OCI-LY3 (cell line): ENCODE data around the gene PELI1.

Experiments used
- H2AFZ ChIP-seq: fragments of 200-600, 300-600 bp; shearing (Covaris generic); 2 replicates; pipeline ENCODE4 v1.6.0; 2014; ENCODE audit warnings: antibody characterized with exemption, low read depth, low read length
- H3K27ac ChIP-seq: fragments of 200-600, 300-600 bp; sonication (generic); 2 replicates; pipeline ENCODE4 v1.5.1; 2014; ENCODE audit warnings: mild to moderate bottlenecking, low read length, moderate library complexity, mixed read lengths
- H3K27me3 ChIP-seq: fragments of 200-600, 300-600 bp; sonication (generic); 2 replicates; pipeline ENCODE4 v1.6.1; 2014; ENCODE audit warnings: low read depth, low read length, mixed read lengths
- H3K36me3 ChIP-seq: fragments of 200-600, 300-600 bp; sonication (generic); replicated peaks from 2 replicates; pipeline ENCODE3; 2014; ENCODE audit warnings: low read depth, low read length, mixed read lengths
- H3K4me1 ChIP-seq: fragments of 300-600, 200-600 bp; sonication (generic); 2 replicates; pipeline ENCODE4 v1.6.1; 2014; ENCODE audit warnings: low read length, mixed read lengths
- H3K4me2 ChIP-seq: fragments of 200-600, 300-600 bp; sonication (generic); 2 replicates; pipeline ENCODE4 v1.6.1; 2014; ENCODE audit warnings: low read length, mixed read lengths
- H3K4me3 ChIP-seq: fragments of 300-600, 200-600 bp; sonication (generic); 2 replicates; pipeline ENCODE4 v1.5.1; 2014; ENCODE audit warnings: antibody characterized with exemption, mild to moderate bottlenecking, low read length, moderate library complexity
- H3K79me2 ChIP-seq: fragments of 300-600, 200-600 bp; shearing (Covaris generic); 2 replicates; pipeline ENCODE4 v1.6.1; 2014; ENCODE audit warnings: mild to moderate bottlenecking, low read length, mixed read lengths
- H3K9ac ChIP-seq: fragments of 300-600, 200-600 bp; shearing (Covaris generic); 2 replicates; pipeline ENCODE4 v1.6.0; 2014; ENCODE audit warnings: mild to moderate bottlenecking, low read length, moderate library complexity
- H3K9me3 ChIP-seq: fragments of 200-600, 300-600 bp; shearing (Covaris generic); 2 replicates; pipeline ENCODE4 v1.6.1; 2014; ENCODE audit warnings: low read length, mixed read lengths; ENCODE audit not compliant: insufficient read depth
- H4K20me1 ChIP-seq: fragments of 200-600, 300-600 bp; sonication (generic); 2 replicates; pipeline ENCODE4 v1.6.1; 2016; ENCODE audit warnings: low read length, mixed read lengths; ENCODE audit not compliant: insufficient read depth
- EZH2phosphoT487 ChIP-seq: fragments of 200-600 bp; shearing (Covaris generic); IDR thresholded peaks from 2 replicates; pipeline ENCODE4 v1.6.1; 2018; ENCODE audit warnings: antibody characterized with exemption, mixed run types, low read depth
- TF ChIP-seq, protein P1 (sequence below): fragments of 200-600, 300-600 bp; sonication (generic); IDR thresholded peaks from 2 replicates; pipeline ENCODE4 v1.5.1; 2014; ENCODE audit warnings: antibody characterized with exemption, low read length, low read depth

PELI1 gene

DNA sequence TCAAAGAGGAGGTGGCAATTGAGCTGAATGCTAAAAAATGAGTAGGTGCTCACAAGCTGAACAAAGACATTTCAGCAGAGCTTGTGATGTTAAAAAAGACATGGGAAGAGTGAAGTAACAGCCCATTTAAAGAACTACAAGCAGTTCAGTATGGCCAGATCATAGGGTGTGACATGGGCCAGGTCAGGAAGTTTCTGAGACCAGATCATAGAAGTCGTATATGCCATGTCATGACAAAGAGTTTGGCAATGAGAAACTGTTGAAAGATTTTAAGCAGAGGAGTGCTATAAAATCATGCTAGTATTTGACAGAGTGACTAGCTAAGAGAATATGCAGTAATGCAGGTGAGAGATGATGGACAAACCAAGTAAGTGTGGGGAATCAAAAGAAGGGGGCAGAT is 7.3 kb upstream of the PELI1 start:
- Histone ChIP-seq H3K27ac (no peak overlapping the region), H3K4me1 (no peaks in the 10 kb centered on the region), H3K4me3 (no peak overlapping the region), H3K9ac (no peak overlapping the region), H4K20me1 (no peaks in the 10 kb centered on the region), H2AFZ (no peak overlapping the region), H3K4me2 (no peak overlapping the region), H3K36me3 (no peaks in the 10 kb centered on the region), H3K79me2 (no peaks in the 10 kb centered on the region), H3K9me3 (no peaks in the 10 kb centered on the region), H3K27me3 (no peaks in the 10 kb centered on the region)
- no peak for TF ChIP-seq EZH2phosphoT487
- TF ChIP-seq, protein P1, sequence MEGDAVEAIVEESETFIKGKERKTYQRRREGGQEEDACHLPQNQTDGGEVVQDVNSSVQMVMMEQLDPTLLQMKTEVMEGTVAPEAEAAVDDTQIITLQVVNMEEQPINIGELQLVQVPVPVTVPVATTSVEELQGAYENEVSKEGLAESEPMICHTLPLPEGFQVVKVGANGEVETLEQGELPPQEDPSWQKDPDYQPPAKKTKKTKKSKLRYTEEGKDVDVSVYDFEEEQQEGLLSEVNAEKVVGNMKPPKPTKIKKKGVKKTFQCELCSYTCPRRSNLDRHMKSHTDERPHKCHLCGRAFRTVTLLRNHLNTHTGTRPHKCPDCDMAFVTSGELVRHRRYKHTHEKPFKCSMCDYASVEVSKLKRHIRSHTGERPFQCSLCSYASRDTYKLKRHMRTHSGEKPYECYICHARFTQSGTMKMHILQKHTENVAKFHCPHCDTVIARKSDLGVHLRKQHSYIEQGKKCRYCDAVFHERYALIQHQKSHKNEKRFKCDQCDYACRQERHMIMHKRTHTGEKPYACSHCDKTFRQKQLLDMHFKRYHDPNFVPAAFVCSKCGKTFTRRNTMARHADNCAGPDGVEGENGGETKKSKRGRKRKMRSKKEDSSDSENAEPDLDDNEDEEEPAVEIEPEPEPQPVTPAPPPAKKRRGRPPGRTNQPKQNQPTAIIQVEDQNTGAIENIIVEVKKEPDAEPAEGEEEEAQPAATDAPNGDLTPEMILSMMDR, result no peak

DNA sequence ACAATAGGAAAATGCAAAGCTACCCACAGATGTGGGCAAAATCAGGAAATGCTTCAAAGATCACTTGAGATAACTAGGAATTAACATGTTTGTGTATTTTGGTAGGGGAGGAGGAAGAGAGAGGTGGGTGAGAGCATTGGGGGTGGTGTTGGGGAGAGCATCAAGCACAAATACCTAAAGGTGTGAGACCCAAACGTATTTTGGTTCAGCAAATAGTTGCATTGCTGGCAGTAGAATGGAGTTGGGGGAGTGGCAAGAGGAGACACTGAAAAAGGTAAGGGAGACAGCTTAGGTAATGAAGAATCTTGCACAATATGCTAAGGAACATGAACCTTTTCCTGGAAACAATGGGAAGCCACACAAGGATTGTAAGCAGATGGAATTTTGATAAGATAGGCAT is 1.5 kb upstream of the PELI1 start:
- Histone ChIP-seq H3K27ac (no peak overlapping the region), H4K20me1 (peaks cover 13% of the 10 kb centered on the region), H3K9me3 (no peaks in the 10 kb centered on the region), H3K4me3 (no peak overlapping the region), H3K36me3 (no peaks in the 10 kb centered on the region), H3K4me1 (peaks cover 18% of the 10 kb centered on the region), H3K27me3 (no peaks in the 10 kb centered on the region), H3K4me2 (no peak overlapping the region), H3K79me2 (peaks cover 34% of the 10 kb centered on the region), H3K9ac (no peak overlapping the region), H2AFZ (no peak overlapping the region)
- TF ChIP-seq, protein P1, result no peak
- TF ChIP-seq EZH2phosphoT487, result no peak

DNA sequence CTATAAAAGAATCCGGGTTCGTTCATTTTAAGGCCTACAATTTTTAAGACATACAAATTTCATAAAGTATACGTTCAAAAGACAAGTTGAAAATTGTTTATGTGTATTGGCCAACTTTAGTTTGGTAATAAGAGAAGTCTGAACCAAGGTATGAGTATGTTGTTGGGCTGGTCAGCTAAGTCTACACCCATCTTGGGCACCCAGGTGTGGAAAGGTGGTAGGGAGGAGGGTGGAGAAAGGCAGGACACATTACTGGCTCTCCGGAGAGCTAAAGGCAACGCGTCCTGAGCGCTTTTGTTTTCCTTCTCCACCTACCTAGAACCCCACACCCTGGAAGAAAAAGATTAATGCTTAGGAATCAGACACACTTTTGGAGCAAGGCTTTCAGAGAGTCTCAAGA is 899 bp upstream of the PELI1 start:
- Histone ChIP-seq H3K36me3 (peaks cover 3% of the 10 kb centered on the region), H3K27ac (no peak overlapping the region), H3K27me3 (no peaks in the 10 kb centered on the region), H3K9ac (no peak overlapping the region), H3K9me3 (no peaks in the 10 kb centered on the region), H3K79me2 (peaks cover 40% of the 10 kb centered on the region), H3K4me2 (peak overlapping the region; percentile 81), H2AFZ (no peak overlapping the region), H4K20me1 (peaks cover 19% of the 10 kb centered on the region), H3K4me3 (peak overlapping the region; percentile 90), H3K4me1 (peaks cover 24% of the 10 kb centered on the region)
- TF ChIP-seq, protein P1, result no peak
- TF ChIP-seq EZH2phosphoT487, result no peak

DNA sequence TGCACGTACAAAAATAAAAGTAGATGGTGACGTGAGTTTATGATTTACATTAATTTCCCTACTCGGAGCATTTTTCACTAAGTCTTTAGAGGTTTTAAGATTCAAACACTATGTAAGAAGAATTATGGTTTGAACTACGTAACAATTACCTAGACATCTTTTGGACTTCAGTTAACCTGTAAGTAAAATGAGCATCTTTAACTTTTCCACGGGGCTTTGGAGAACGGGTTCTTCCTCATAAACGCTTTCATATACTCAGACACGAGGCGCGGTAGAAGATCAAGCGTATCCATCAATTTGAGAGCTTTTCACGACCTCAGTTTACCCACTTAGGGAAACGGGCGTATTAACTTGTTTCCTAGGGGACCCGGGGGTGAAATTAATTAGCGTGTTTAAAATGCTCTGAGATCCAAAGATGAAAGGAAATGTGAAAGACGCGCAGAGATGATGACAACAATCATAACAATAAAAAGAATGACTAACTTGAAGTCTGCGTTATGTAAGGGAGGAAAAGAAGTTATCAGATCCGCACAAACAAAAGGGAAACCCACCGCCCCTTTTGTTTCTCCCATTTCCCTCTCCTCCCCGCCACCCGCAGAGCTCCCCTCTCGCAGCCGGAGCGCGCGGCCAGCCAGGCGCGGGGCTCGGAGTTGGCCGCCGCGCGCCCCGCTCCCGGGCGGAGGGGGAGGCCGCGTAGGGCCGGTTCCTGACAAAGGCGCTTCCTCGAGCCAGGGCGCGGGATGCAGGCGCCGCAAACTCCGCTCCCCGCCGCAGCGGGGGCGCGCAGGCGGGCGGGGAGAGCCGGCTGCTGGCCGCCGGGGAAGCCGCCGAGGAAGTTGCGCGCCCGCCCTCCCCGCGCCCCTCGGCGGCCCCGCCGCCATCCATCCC is 807 bp downstream of the PELI1 start:
- H3K9me3 ChIP-seq, result no peaks in the 10 kb centered on the region
- H3K4me3 ChIP-seq, result peak overlapping the region; percentile 90
- peaks cover 14% of the 10 kb centered on the region for H3K36me3 ChIP-seq
- H3K27ac ChIP-seq, result peak overlapping the region; percentile 83
- peaks cover 57% of the 10 kb centered on the region for H3K79me2 ChIP-seq
- peaks cover 35% of the 10 kb centered on the region for H4K20me1 ChIP-seq
- H3K4me2 ChIP-seq, result peak overlapping the region; percentile 77
- no peaks in the 10 kb centered on the region for H3K27me3 ChIP-seq
- H3K9ac ChIP-seq, result peak overlapping the region; percentile 98
- peak overlapping the region; percentile 19; the same call in 1 of the 2 replicates for H2AFZ ChIP-seq
- peaks cover 41% of the 10 kb centered on the region for H3K4me1 ChIP-seq
- TF ChIP-seq EZH2phosphoT487, result no peak
- TF ChIP-seq, protein P1, result no peak
